ENCODE measurements around the gene LMLN.

The LMLN gene

DNA sequence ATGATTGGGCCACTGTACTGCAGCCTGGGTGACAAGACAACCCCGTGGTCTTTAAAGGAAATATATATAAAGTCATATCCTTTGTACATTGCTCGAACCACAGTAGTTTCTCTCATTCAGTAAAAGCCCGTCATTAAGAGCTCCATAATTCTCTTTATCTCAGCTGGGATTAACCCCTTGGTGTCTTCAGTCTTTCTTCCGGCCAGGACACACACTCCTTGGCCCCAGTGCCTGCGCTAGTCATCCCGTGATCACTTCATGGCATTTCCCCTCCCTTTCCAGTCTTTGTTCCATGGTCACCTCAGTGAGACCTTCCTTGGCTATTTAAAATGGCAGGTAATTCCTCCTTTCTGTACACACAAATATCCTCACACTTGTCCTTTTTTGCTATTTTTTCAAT lies 6.7 kb upstream of the LMLN start:
- Histone ChIP-seq H3K79me2 (ENCODE audit: control insufficient read depth, low read length) (peaks cover 49% of the 10 kb centered on the region), H3K4me2 (ENCODE audit: low read length) (peak overlapping the region; percentile 3), H3K27ac (ENCODE audit: low read depth, low read length) (no peak overlapping the region), H4K20me1 (ENCODE audit: control insufficient read depth, insufficient read depth, low read depth, low read length) (peaks cover 6% of the 10 kb centered on the region; the same call in 1 of the 2 replicates), H3K4me3 (ENCODE audit: low read length) (no peak overlapping the region), H3K4me1 (ENCODE audit: control insufficient read depth, low read length) (peaks cover 43% of the 10 kb centered on the region), H3K9me2 (replicated peaks; ENCODE audit: control insufficient read depth, low read length) (no peaks in the 10 kb centered on the region), H3K9me3 (ENCODE audit: control insufficient read depth, insufficient read depth, low read length) (no peaks in the 10 kb centered on the region), H3F3A (ENCODE audit: control insufficient read depth, insufficient read depth) (peaks cover 74% of the 10 kb centered on the region), H3K27me3 (ENCODE audit: control insufficient read depth, low read length) (no peaks in the 10 kb centered on the region; the same call in 1 of the 2 replicates), H3K36me3 (ENCODE audit: control insufficient read depth, low read length) (peaks cover 81% of the 10 kb centered on the region)
- TF ChIP-seq, protein P1, sequence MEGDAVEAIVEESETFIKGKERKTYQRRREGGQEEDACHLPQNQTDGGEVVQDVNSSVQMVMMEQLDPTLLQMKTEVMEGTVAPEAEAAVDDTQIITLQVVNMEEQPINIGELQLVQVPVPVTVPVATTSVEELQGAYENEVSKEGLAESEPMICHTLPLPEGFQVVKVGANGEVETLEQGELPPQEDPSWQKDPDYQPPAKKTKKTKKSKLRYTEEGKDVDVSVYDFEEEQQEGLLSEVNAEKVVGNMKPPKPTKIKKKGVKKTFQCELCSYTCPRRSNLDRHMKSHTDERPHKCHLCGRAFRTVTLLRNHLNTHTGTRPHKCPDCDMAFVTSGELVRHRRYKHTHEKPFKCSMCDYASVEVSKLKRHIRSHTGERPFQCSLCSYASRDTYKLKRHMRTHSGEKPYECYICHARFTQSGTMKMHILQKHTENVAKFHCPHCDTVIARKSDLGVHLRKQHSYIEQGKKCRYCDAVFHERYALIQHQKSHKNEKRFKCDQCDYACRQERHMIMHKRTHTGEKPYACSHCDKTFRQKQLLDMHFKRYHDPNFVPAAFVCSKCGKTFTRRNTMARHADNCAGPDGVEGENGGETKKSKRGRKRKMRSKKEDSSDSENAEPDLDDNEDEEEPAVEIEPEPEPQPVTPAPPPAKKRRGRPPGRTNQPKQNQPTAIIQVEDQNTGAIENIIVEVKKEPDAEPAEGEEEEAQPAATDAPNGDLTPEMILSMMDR (IDR thresholded peaks at IDR 0.05; ENCODE audit: low read depth, low read length, poor library complexity, severe bottlenecking) = no peak
- TF ChIP-seq EZH2phosphoT487 (IDR thresholded peaks at IDR 0.05; ENCODE audit: borderline replicate concordance, low read length) = no peak

DNA sequence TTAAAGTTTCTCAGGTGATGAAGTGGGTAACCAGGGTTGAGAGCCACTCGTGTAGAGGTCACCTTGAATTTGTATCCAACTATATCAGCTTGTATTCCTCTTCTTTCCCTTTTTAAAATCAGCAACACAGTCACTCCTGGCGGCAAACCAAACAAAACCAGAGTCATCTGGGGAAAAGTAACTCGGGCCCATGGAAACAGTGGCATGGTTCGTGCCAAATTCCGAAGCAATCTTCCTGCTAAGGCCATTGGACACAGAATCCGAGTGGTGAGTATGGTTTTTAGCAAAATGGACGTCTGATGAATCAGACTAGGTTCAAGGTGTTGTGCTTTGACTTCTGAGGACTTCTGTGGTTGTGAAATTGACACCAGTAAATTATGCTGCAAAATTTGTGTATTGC lies 6.1 kb upstream of the LMLN start:
- H3K9me3 ChIP-seq (ENCODE audit: control insufficient read depth, insufficient read depth, low read length) = no peaks in the 10 kb centered on the region
- peaks cover 82% of the 10 kb centered on the region for H3K36me3 ChIP-seq (ENCODE audit: control insufficient read depth, low read length)
- TF ChIP-seq, protein P1 (IDR thresholded peaks at IDR 0.05; ENCODE audit: low read depth, low read length, poor library complexity, severe bottlenecking) = no peak
- TF ChIP-seq EZH2phosphoT487 (IDR thresholded peaks at IDR 0.05; ENCODE audit: borderline replicate concordance, low read length) = no peak
- H3K27ac ChIP-seq (ENCODE audit: low read depth, low read length) = no peak overlapping the region
- peaks cover 75% of the 10 kb centered on the region for H3F3A ChIP-seq (ENCODE audit: control insufficient read depth, insufficient read depth)
- peaks cover 52% of the 10 kb centered on the region for H3K79me2 ChIP-seq (ENCODE audit: control insufficient read depth, low read length)
- H3K27me3 ChIP-seq (ENCODE audit: control insufficient read depth, low read length) = no peaks in the 10 kb centered on the region; the same call in 1 of the 2 replicates
- H3K4me3 ChIP-seq (ENCODE audit: low read length) = no peak overlapping the region
- H4K20me1 ChIP-seq (ENCODE audit: control insufficient read depth, insufficient read depth, low read depth, low read length) = peaks cover 6% of the 10 kb centered on the region; the same call in 1 of the 2 replicates
- H3K4me1 ChIP-seq (ENCODE audit: control insufficient read depth, low read length) = peaks cover 46% of the 10 kb centered on the region
- peak overlapping the region; percentile 3 for H3K4me2 ChIP-seq (ENCODE audit: low read length)
- H3K9me2 ChIP-seq (replicated peaks; ENCODE audit: control insufficient read depth, low read length) = no peaks in the 10 kb centered on the region

DNA sequence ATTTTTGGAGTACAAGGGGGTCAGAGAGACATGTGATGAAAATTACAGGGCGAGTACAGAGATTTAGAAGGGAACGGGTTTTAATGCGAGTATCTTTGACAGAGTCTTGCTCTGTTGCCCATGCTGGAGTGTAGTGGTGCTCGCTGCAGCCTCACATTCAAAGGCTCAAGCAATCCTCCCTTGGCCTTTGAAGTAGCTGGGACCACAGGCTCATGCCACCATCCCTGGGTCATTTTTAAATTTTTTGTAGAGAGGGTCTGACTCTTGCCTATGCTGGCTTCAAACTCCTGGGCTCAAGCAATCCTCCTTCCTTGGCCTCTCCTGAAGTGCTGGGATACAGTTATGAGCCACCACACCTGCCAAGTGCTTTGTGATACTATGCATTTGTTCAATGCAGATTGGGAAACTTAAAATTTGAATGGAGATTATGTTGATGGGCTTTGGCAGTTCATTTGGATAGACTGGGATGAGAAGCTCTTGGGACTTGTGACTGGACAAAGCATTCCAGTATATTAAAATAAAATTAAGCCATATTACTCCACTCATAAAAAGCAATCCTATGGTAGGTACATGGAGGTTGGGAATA lies 4.0 kb upstream of the LMLN start:
- no peak overlapping the region for H3K4me3 ChIP-seq (ENCODE audit: low read length)
- peaks cover 48% of the 10 kb centered on the region for H3K79me2 ChIP-seq (ENCODE audit: control insufficient read depth, low read length)
- H3K9me2 ChIP-seq (replicated peaks; ENCODE audit: control insufficient read depth, low read length) = no peaks in the 10 kb centered on the region
- H3K9me3 ChIP-seq (ENCODE audit: control insufficient read depth, insufficient read depth, low read length) = no peaks in the 10 kb centered on the region
- H3F3A ChIP-seq (ENCODE audit: control insufficient read depth, insufficient read depth) = peaks cover 69% of the 10 kb centered on the region
- no peak overlapping the region; the same call in 1 of the 2 replicates for H3K27ac ChIP-seq (ENCODE audit: low read depth, low read length)
- H4K20me1 ChIP-seq (ENCODE audit: control insufficient read depth, insufficient read depth, low read depth, low read length) = 0 out of 2 replicates have a peak, but pooled peaks cover 3% of the 10 kb centered on the region
- TF ChIP-seq, protein P1 (IDR thresholded peaks at IDR 0.05; ENCODE audit: low read depth, low read length, poor library complexity, severe bottlenecking) = no peak
- no peak for TF ChIP-seq EZH2phosphoT487 (IDR thresholded peaks at IDR 0.05; ENCODE audit: borderline replicate concordance, low read length)
- no peak overlapping the region for H3K4me2 ChIP-seq (ENCODE audit: low read length)
- peaks cover 72% of the 10 kb centered on the region for H3K36me3 ChIP-seq (ENCODE audit: control insufficient read depth, low read length)
- no peaks in the 10 kb centered on the region for H3K27me3 ChIP-seq (ENCODE audit: control insufficient read depth, low read length)
- peaks cover 52% of the 10 kb centered on the region for H3K4me1 ChIP-seq (ENCODE audit: control insufficient read depth, low read length)

All from DOHH2 (cell line).